HepG2 (cell line): ENCODE data around the gene LRRC8C. TPM values are rescaled to one million over a fixed set of nuclear protein-coding genes. Genes with fewer than 3 reads are reported as not detected.

Experiments used
- ATAC-seq: fragments of 200-7000 bp; cut with Tn5 transposase; 3 replicates; pipeline ENCODE4 v1.9.1; 2020; ENCODE audit warnings: mild to moderate bottlenecking, moderate library complexity
- BruUV-seq: library from RNA; stranded (reverse); fragments of 400-500 nt; replicated peaks from 2 replicates; lab custom pipeline; 2021; lab: Mats Ljungman, UMichigan
- CTCF ChIA-PET: fragments of 300-600 bp; formaldehyde crosslinking; extraction: SDS; loops from one replicate; lab custom pipeline; 2021; ENCODE audit warnings: low total read pairs, inconsistent platforms, low intra/inter-chr PET ratio; lab: Yijun Ruan, JAX
- POLR2A ChIA-PET: fragments of 350-600 bp; sonication (Branson Sonifier 250); formaldehyde crosslinking; loops from one replicate; lab custom pipeline; 2020; ENCODE audit warnings: antibody characterized with exemption, inconsistent platforms; lab: Yijun Ruan, JAX
- DNase-seq: peaks from one replicate; pipeline ENCODE4 v3.0.0-alpha.2; 2015; ENCODE audit warnings: low spot score
- FAIRE-seq: peaks from 3 replicates; lab custom pipeline; 2011; peaks lifted over from hg19 to GRCh38; lab: Jason Lieb, UNC
- H2AFZ ChIP-seq: one replicate; pipeline ENCODE4 v1.6.1; 2011; ENCODE audit warnings: low read length, inconsistent platforms
- H3K27ac ChIP-seq: fragments of 300-600 bp; 3 replicates; pipeline ENCODE4 v1.8.0; 2011; ENCODE audit warnings: mixed run types, mild to moderate bottlenecking, mixed read lengths, low read length, inconsistent platforms; ENCODE audit not compliant: insufficient read depth; ENCODE audit errors: extremely low read length
- H3K27me3 ChIP-seq, 2 experiments: fragments of 200-600 bp in 1 of 2; 2 replicates in 1 of 2; 3 replicates in 1 of 2; pipeline versions ENCODE4 v1.6.0 to v1.8.0; 2011; ENCODE audit warnings: low read length in 2 of 2, mild to moderate bottlenecking in 2 of 2, moderate library complexity in 2 of 2, inconsistent platforms in 1 of 2; ENCODE audit not compliant: insufficient read depth in 2 of 2, control insufficient read depth in 1 of 2
- H3K36me3 ChIP-seq, 2 experiments: fragments of 200-600 bp in 1 of 2; replicated peaks in 1 of 2; 2 replicates in 1 of 2; 3 replicates in 1 of 2; pipeline versions ENCODE4 v1.5.1 to v1.8.0; 2011; ENCODE audit warnings: low read length in 2 of 2, inconsistent platforms in 1 of 2; ENCODE audit not compliant: insufficient read depth in 2 of 2, control insufficient read depth in 1 of 2
- H3K4me1 ChIP-seq: 2 replicates; pipeline ENCODE4 v1.5.1; 2012; ENCODE audit warnings: low read length, inconsistent platforms; ENCODE audit not compliant: insufficient read depth
- H3K4me2 ChIP-seq: 2 replicates; pipeline ENCODE4 v1.6.0; 2011; ENCODE audit warnings: low read depth, low read length, inconsistent platforms
- H3K4me3 ChIP-seq, 3 experiments: fragments of 200-600 bp in 1 of 3; sonication (generic), shearing (Covaris generic) in 1 of 3; replicated peaks in 1 of 3; 2 replicates each; pipeline ENCODE4 v1.5.1; 2011 to 2016; ENCODE audit warnings: low read length in 3 of 3, inconsistent platforms in 2 of 3, low read depth in 2 of 3, mild to moderate bottlenecking in 2 of 3, control low read depth in 1 of 3, mixed read lengths in 1 of 3; ENCODE audit not compliant: insufficient read depth in 1 of 3
- H3K79me2 ChIP-seq: one replicate; pipeline ENCODE4 v1.6.1; 2011; ENCODE audit warnings: low read length, inconsistent platforms; ENCODE audit not compliant: insufficient read depth
- H3K9ac ChIP-seq: 2 replicates; pipeline ENCODE4 v1.6.0; 2011; ENCODE audit warnings: mild to moderate bottlenecking, low read depth, low read length, inconsistent platforms; ENCODE audit not compliant: insufficient read depth
- H3K9me3 ChIP-seq: 2 replicates; pipeline ENCODE4 v1.5.1; 2012; ENCODE audit warnings: mild to moderate bottlenecking, low read length
- H4K20me1 ChIP-seq: 2 replicates; pipeline ENCODE4 v1.6.0; 2011; ENCODE audit warnings: inconsistent platforms, mild to moderate bottlenecking, low read length, moderate library complexity; ENCODE audit not compliant: insufficient read depth
- JUNB ChIP-seq: sonication (generic); formaldehyde crosslinking; IDR thresholded peaks from 2 replicates; pipeline ENCODE4 v1.8.0; 2022; ENCODE audit warnings: missing genetic modification reagents, mild to moderate bottlenecking, borderline replicate concordance
- NAIF1 ChIP-seq: sonication (generic); formaldehyde crosslinking; IDR thresholded peaks from 2 replicates; pipeline ENCODE4 v1.5.0; 2020; ENCODE audit warnings: mild to moderate bottlenecking, missing genetic modification reagents, borderline replicate concordance
- NR1H2 ChIP-seq: sonication (generic); formaldehyde crosslinking; IDR thresholded peaks from 2 replicates; pipeline ENCODE4 v1.8.1; 2022; ENCODE audit warnings: low read depth, missing genetic modification reagents, borderline replicate concordance
- SRSF9 ChIP-seq: fragments of 200-400 bp; formaldehyde crosslinking; IDR thresholded peaks from 2 replicates; pipeline ENCODE4 v1.6.1; 2018; ENCODE audit warnings: borderline replicate concordance, mild to moderate bottlenecking, low read depth, low read length; ENCODE audit not compliant: insufficient read depth, poor library complexity, severe bottlenecking
- TAF1 ChIP-seq: sonication (generic); formaldehyde crosslinking; IDR thresholded peaks from 2 replicates; pipeline ENCODE4 v1.4.0; 2020; ENCODE audit warnings: missing genetic modification reagents
- ZNF292 ChIP-seq: sonication (generic); formaldehyde crosslinking; IDR thresholded peaks from 2 replicates; pipeline ENCODE4 v1.8.1; 2022; ENCODE audit warnings: mild to moderate bottlenecking, low read depth, missing genetic modification reagents, borderline replicate concordance
- ZNF432 ChIP-seq: sonication (generic); formaldehyde crosslinking; IDR thresholded peaks from 2 replicates; pipeline ENCODE4 v1.5.0; 2020; ENCODE audit warnings: missing genetic modification reagents, mild to moderate bottlenecking, borderline replicate concordance
- ZNF839 ChIP-seq: sonication (generic); formaldehyde crosslinking; IDR thresholded peaks from 2 replicates; pipeline ENCODE4 v1.4.0; 2020; ENCODE audit warnings: missing genetic modification reagents, mild to moderate bottlenecking, borderline replicate concordance
- ZNF879 ChIP-seq: sonication (generic); formaldehyde crosslinking; IDR thresholded peaks from 2 replicates; pipeline ENCODE4 v1.8.1; 2023; ENCODE audit warnings: missing genetic modification reagents
- ZSCAN30 ChIP-seq: sonication (generic); formaldehyde crosslinking; IDR thresholded peaks from 2 replicates; pipeline ENCODE4 v1.5.0; 2020; ENCODE audit warnings: mild to moderate bottlenecking, missing genetic modification reagents
- WGBS: methylation state at CpG from one replicate; pipeline ENCODE4 v1.1.6; 2017; ENCODE audit warnings: low lambda C conversion rate; 5-methylcytosine and 5-hydroxymethylcytosine counted together
- in situ Hi-C: cut with HindIII; loops from 2 replicates; pipeline ENCODE4 v1.10.0; 2017; ENCODE audit warnings: low pct_unique_long_range_greater_than_20kb; ENCODE audit not compliant: extremely low pct_ligation_motif_present
- intact Hi-C: fragments of 100-400 bp; cut with micrococcal nuclease; formaldehyde crosslinking; loops from one replicate; pipeline ENCODE4 v1.10.0; 2022; ENCODE audit not compliant: unreplicated experiment
- polyA plus RNA-seq, 8 experiments: library from polyadenylated mRNA; depleted of rRNA in 3 of 8; stranded (reverse) in 7 of 8; unstranded in 1 of 8; fragments of >200 nt; fragmentation: Illumina TruSeq in 4 of 8; extraction: Trizol in 4 of 8; gene quantifications; 2 replicates each; pipeline versions ENCODE4 v1.2.1 to v1.2.3, GENCODE V29; 2011 to 2016; ENCODE audit warnings: low read depth in 4 of 8, missing spikeins in 1 of 8, mixed read lengths in 1 of 8; ENCODE audit not compliant: insufficient read depth in 1 of 8
- total RNA-seq, 5 experiments: library from RNA; depleted of rRNA; stranded (reverse); fragments of >200 nt; fragmentation: Illumina TruSeq; extraction: Trizol; gene quantifications; 2 replicates each; pipeline ENCODE4 v1.2.3, GENCODE V29; 2016; ENCODE audit warnings: low read depth in 1 of 5
- TF ChIP-seq, protein P1 (sequence below): IDR thresholded peaks from 2 replicates; pipeline ENCODE4 v1.6.1; 2012; ENCODE audit warnings: low read length, improper control_type of control experiment
- TF ChIP-seq, protein P2 (sequence below): fragments of 450-650 bp; IDR thresholded peaks from 2 replicates; pipeline ENCODE4 v1.6.1; 2017
- TF ChIP-seq, protein P3 (sequence below): sonication (generic); formaldehyde crosslinking; IDR thresholded peaks from 2 replicates; pipeline ENCODE4 v1.4.0; 2020; ENCODE audit warnings: low read depth, mild to moderate bottlenecking, missing genetic modification reagents

The LRRC8C gene
- total and polyA plus RNA-seq, 2 of the 13 experiments (the other 11 are each of a cell fraction or from before 2014, with no cell fraction given), result 0.22 to 0.32 TPM

DNA sequence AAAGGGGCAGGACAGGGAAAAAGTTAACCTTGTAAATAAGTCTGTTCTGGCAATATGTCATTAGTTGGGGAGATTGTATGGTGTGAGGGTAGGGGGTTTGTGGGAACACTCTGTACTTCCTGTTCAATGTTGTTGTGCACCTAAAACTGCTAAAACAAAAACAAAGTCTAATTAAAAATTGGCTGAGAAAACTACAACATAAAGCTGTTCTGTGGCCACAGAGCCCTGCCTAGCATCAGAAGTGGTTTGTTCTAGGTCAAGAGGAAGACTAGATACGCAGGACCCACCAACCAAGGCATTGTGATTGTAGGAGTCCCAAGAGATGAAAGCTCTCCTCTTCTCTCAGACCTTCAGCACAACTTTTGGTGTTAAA is 106.9 kb downstream of the LRRC8C start:
- H3K9ac ChIP-seq, result no peak overlapping the region
- no peaks in the 10 kb centered on the region for H3K79me2 ChIP-seq
- no peak overlapping the region for H3K4me2 ChIP-seq
- H4K20me1 ChIP-seq, result no peaks in the 10 kb centered on the region
- no peak overlapping the region for H3K27ac ChIP-seq
- H3K27me3 ChIP-seq, result peaks cover 0 to 9% of the 10 kb centered on the region in 2 experiments; a peak in 3 of 5 replicates
- no peak for ATAC-seq
- TF ChIP-seq TAF1 (CRISPR knock-in tag) (no peak), ZNF879 (CRISPR knock-in tag) (no peak), SRSF9 (no peak)
- TF ChIP-seq, protein P1, sequence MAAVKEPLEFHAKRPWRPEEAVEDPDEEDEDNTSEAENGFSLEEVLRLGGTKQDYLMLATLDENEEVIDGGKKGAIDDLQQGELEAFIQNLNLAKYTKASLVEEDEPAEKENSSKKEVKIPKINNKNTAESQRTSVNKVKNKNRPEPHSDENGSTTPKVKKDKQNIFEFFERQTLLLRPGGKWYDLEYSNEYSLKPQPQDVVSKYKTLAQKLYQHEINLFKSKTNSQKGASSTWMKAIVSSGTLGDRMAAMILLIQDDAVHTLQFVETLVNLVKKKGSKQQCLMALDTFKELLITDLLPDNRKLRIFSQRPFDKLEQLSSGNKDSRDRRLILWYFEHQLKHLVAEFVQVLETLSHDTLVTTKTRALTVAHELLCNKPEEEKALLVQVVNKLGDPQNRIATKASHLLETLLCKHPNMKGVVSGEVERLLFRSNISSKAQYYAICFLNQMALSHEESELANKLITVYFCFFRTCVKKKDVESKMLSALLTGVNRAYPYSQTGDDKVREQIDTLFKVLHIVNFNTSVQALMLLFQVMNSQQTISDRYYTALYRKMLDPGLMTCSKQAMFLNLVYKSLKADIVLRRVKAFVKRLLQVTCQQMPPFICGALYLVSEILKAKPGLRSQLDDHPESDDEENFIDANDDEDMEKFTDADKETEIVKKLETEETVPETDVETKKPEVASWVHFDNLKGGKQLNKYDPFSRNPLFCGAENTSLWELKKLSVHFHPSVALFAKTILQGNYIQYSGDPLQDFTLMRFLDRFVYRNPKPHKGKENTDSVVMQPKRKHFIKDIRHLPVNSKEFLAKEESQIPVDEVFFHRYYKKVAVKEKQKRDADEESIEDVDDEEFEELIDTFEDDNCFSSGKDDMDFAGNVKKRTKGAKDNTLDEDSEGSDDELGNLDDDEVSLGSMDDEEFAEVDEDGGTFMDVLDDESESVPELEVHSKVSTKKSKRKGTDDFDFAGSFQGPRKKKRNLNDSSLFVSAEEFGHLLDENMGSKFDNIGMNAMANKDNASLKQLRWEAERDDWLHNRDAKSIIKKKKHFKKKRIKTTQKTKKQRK, result no peak
- DNase-seq, result no peak
- no peak overlapping the region for H2AFZ ChIP-seq
- no TSS peak for BruUV-seq
- 0% methylated on average over 1 of the region's 1 CpG for WGBS
- ChIA-PET CTCF (no interaction called here), POLR2A (no interaction called here)
- in situ Hi-C loops (no loop called here), intact Hi-C loops (no loop called here)
- FAIRE-seq, result no peak
- no peaks in the 10 kb centered on the region for H3K36me3 ChIP-seq
- no peaks in the 10 kb centered on the region for H3K4me1 ChIP-seq
- no peak overlapping the region for H3K4me3 ChIP-seq
- H3K9me3 ChIP-seq, result no peaks in the 10 kb centered on the region

DNA sequence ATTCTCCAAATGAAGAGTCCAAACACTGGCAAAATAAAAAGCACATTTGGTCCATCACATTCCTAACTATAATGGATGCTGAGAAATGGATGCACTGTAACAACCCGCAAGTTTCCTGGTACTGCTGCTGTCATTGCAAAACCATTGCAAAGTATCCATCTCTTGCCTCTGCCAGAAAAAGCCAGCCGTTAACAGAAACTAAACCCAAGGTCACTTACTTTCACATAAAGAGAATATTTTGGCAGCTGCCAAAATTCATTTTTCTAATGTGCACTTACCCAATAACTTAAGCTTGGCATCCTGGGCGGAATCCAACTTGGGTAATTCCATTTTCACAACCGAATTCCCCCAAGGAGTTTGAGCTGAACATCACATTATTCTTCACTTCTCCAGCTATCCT is 110.9 kb downstream of the LRRC8C start:
- ChIA-PET POLR2A (no interaction called here), CTCF (no interaction called here)
- Histone ChIP-seq H3K27ac (no peak overlapping the region), H3K9ac (no peak overlapping the region), H3K27me3 (peaks cover 0 to 9% of the 10 kb centered on the region in 2 experiments; a peak in 3 of 5 replicates), H3K36me3 (no peaks in the 10 kb centered on the region), H3K9me3 (no peaks in the 10 kb centered on the region), H4K20me1 (no peaks in the 10 kb centered on the region), H3K4me1 (no peaks in the 10 kb centered on the region), H3K4me3 (no peak overlapping the region), H2AFZ (no peak overlapping the region), H3K79me2 (no peaks in the 10 kb centered on the region), H3K4me2 (no peak overlapping the region)
- in situ Hi-C loops (no loop called here), intact Hi-C loops (no loop called here)
- BruUV-seq, result no TSS peak
- no peak for ATAC-seq
- 18% methylated on average over 4 of the region's 4 CpGs for WGBS
- no peak for FAIRE-seq
- no peak for DNase-seq
- no peak for TF ChIP-seq JUNB (CRISPR knock-in tag)
- TF ChIP-seq, protein P2, sequence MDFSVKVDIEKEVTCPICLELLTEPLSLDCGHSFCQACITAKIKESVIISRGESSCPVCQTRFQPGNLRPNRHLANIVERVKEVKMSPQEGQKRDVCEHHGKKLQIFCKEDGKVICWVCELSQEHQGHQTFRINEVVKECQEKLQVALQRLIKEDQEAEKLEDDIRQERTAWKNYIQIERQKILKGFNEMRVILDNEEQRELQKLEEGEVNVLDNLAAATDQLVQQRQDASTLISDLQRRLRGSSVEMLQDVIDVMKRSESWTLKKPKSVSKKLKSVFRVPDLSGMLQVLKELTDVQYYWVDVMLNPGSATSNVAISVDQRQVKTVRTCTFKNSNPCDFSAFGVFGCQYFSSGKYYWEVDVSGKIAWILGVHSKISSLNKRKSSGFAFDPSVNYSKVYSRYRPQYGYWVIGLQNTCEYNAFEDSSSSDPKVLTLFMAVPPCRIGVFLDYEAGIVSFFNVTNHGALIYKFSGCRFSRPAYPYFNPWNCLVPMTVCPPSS, result no peak
- TF ChIP-seq ZNF432 (CRISPR knock-in tag), result no peak
- TF ChIP-seq NR1H2 (CRISPR knock-in tag), result no peak
- no peak for TF ChIP-seq ZSCAN30 (CRISPR knock-in tag)
- TF ChIP-seq, protein P3, sequence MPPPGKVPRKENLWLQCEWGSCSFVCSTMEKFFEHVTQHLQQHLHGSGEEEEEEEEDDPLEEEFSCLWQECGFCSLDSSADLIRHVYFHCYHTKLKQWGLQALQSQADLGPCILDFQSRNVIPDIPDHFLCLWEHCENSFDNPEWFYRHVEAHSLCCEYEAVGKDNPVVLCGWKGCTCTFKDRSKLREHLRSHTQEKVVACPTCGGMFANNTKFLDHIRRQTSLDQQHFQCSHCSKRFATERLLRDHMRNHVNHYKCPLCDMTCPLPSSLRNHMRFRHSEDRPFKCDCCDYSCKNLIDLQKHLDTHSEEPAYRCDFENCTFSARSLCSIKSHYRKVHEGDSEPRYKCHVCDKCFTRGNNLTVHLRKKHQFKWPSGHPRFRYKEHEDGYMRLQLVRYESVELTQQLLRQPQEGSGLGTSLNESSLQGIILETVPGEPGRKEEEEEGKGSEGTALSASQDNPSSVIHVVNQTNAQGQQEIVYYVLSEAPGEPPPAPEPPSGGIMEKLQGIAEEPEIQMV (CRISPR knock-in tag), result no peak
- TF ChIP-seq ZNF292 (CRISPR knock-in tag), result no peak
- no peak for TF ChIP-seq NAIF1 (CRISPR knock-in tag)
- no peak for TF ChIP-seq ZNF839 (CRISPR knock-in tag)
